ENCODE measurements around the gene TOGARAM2.

TOGARAM2 gene

DNA sequence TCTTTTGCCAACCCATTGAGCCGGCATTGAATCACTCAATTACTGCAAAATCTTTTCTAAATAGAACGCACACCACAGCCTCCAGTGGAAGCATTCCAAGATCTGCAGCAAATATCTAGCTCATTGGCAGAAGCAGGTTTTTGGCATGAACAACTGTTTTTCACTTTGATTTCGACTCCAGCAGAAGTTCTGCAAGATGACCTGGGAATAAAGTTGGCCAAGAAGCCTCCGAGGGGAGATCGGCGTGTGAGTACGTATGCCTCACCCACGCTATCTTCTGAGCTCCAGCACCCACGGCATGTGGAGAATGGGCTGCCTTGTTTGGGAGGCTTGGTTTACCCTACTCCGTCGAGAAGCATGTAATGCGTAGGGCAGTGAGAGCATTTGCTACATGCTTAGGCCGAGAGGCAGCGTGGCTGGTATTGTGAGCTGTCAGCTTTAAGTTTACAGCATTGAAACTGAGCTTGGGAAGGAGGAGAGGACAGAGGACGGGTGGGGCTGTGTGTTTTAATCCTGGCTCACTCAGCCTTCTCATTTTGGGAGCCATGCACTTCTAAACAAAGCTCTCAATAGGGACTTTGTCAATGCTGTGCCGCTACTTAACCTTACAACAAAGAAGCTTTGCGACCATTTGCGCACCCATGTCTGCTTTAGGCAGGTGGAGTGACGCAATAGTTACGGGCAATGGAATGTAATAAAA, 82.7 kb downstream of the TOGARAM2 start:
- TF ChIP-seq EP300 (IDR thresholded peaks at IDR 0.05; ENCODE audit: borderline replicate concordance) = no peak
- TF ChIP-seq CEBPB (IDR thresholded peaks at IDR 0.05) = peak; percentile 80
- TF ChIP-seq RAD21 (IDR thresholded peaks at IDR 0.05; ENCODE audit: low read depth) = no peak

DNA sequence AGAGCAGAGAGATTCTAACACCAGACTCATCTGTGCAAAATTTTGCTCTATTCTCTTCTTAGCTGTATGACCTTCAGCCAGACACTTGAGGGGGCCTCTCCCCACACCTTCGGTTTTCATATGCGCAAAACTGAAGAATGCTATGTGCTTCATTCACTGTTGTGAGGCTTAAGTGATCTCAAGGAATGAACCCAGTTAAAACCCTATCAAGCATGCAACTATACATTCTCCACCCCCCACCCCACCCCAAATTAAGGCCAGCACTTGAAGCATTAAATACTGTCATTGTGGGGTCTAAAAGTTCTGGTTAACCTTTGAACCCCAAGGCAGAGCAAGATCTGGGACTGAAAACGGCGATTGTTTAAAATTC, 83.2 kb downstream of the TOGARAM2 start:
- TF ChIP-seq CREB1 (IDR thresholded peaks at IDR 0.05; ENCODE audit: low read depth) (no peak), EP300 (IDR thresholded peaks at IDR 0.05; ENCODE audit: borderline replicate concordance) (no peak), TCF12 (IDR thresholded peaks at IDR 0.05; ENCODE audit: low read depth) (no peak), EGR1 (IDR thresholded peaks at IDR 0.05) (no peak), NFIC (IDR thresholded peaks at IDR 0.05) (no peak), YY1 (IDR thresholded peaks at IDR 0.05; ENCODE audit: low read depth) (no peak), RAD21 (IDR thresholded peaks at IDR 0.05; ENCODE audit: low read depth) (no peak), TAF1 (IDR thresholded peaks at IDR 0.05; ENCODE audit: low read depth) (no peak), TEAD4 (IDR thresholded peaks at IDR 0.05) (no peak)
- TF ChIP-seq, protein P1, sequence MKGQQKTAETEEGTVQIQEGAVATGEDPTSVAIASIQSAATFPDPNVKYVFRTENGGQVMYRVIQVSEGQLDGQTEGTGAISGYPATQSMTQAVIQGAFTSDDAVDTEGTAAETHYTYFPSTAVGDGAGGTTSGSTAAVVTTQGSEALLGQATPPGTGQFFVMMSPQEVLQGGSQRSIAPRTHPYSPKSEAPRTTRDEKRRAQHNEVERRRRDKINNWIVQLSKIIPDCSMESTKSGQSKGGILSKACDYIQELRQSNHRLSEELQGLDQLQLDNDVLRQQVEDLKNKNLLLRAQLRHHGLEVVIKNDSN (IDR thresholded peaks at IDR 0.05) = no peak
- TF ChIP-seq, protein P2, sequence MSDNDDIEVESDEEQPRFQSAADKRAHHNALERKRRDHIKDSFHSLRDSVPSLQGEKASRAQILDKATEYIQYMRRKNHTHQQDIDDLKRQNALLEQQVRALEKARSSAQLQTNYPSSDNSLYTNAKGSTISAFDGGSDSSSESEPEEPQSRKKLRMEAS (IDR thresholded peaks at IDR 0.05) = no peak
- TF ChIP-seq, protein P3, sequence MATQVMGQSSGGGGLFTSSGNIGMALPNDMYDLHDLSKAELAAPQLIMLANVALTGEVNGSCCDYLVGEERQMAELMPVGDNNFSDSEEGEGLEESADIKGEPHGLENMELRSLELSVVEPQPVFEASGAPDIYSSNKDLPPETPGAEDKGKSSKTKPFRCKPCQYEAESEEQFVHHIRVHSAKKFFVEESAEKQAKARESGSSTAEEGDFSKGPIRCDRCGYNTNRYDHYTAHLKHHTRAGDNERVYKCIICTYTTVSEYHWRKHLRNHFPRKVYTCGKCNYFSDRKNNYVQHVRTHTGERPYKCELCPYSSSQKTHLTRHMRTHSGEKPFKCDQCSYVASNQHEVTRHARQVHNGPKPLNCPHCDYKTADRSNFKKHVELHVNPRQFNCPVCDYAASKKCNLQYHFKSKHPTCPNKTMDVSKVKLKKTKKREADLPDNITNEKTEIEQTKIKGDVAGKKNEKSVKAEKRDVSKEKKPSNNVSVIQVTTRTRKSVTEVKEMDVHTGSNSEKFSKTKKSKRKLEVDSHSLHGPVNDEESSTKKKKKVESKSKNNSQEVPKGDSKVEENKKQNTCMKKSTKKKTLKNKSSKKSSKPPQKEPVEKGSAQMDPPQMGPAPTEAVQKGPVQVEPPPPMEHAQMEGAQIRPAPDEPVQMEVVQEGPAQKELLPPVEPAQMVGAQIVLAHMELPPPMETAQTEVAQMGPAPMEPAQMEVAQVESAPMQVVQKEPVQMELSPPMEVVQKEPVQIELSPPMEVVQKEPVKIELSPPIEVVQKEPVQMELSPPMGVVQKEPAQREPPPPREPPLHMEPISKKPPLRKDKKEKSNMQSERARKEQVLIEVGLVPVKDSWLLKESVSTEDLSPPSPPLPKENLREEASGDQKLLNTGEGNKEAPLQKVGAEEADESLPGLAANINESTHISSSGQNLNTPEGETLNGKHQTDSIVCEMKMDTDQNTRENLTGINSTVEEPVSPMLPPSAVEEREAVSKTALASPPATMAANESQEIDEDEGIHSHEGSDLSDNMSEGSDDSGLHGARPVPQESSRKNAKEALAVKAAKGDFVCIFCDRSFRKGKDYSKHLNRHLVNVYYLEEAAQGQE (IDR thresholded peaks at IDR 0.05; ENCODE audit: low read depth) = no peak

DNA sequence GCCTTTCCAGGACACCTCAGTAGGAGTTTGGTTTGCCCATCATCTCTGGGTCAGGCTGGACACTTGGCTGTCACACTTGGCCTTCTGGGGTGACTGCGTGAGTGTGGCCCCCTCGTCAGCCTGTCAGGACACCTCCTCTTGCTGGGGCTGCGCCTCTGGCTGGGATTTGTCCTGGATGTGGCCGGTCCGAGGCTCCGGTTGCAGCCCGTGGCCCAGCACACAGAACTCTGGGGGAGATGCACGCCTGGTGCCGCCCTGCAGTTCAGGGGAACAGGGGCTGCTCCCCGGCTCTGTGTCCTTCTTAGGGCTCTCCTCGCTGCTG, 83.6 kb downstream of the TOGARAM2 start:
- TF ChIP-seq TAF1 (IDR thresholded peaks at IDR 0.05; ENCODE audit: low read depth) (no peak), YY1 (IDR thresholded peaks at IDR 0.05; ENCODE audit: low read depth) (no peak), TEAD4 (IDR thresholded peaks at IDR 0.05) (no peak), TCF12 (IDR thresholded peaks at IDR 0.05; ENCODE audit: low read depth) (no peak), EP300 (IDR thresholded peaks at IDR 0.05; ENCODE audit: borderline replicate concordance) (no peak), EGR1 (IDR thresholded peaks at IDR 0.05) (no peak), CREB1 (IDR thresholded peaks at IDR 0.05; ENCODE audit: low read depth) (no peak), ZBTB7A (IDR thresholded peaks at IDR 0.05; ENCODE audit: low read depth) (no peak), FOXM1 (IDR thresholded peaks at IDR 0.05; ENCODE audit: borderline replicate concordance, low read depth) (no peak), NFIC (IDR thresholded peaks at IDR 0.05) (no peak), CEBPB (IDR thresholded peaks at IDR 0.05) (no peak), RAD21 (IDR thresholded peaks at IDR 0.05; ENCODE audit: low read depth) (no peak)
- TF ChIP-seq, protein P3 (IDR thresholded peaks at IDR 0.05; ENCODE audit: low read depth) = no peak
- TF ChIP-seq, protein P1 (IDR thresholded peaks at IDR 0.05) = no peak
- TF ChIP-seq, protein P2 (IDR thresholded peaks at IDR 0.05) = no peak

DNA sequence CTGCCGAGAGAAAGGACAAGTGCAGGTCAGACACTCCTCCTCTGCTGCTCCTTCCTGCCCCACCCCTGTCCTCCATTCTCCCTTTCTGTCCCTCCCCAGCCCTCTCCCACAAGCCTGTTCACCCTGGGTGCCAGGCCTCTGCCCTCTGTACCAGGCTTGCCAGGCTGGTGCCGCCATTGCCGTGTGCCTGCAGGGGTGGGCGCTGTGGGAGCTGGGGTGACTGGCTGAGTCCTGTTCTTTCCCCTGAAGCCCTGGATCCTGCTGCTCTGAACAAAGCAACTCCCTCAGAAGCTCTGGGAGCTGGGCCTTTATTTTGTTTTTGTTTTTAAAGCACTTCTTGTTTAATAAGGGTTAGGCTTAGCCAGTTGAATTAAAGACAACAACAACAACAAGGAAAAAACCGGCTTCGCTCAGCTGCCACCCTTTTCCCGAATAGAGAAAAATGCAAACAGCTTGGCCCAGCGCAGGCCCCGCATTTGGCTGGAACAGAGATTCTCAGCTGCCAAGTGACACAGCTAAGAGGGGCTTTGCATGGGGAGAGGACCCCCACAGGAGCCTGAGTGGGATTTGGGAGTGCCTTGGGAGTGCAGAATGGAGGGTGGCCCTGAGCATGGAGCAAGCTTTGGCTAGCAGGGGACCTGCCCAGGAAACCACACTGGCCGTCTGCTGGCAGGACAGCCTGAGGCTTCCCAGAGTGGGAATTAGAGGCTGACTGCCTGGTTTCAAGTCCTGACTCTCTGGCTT, 84.1 kb downstream of the TOGARAM2 start:
- TF ChIP-seq TAF1 (IDR thresholded peaks at IDR 0.05; ENCODE audit: low read depth) (no peak), TEAD4 (IDR thresholded peaks at IDR 0.05) (no peak), EP300 (IDR thresholded peaks at IDR 0.05; ENCODE audit: borderline replicate concordance) (no peak), RAD21 (IDR thresholded peaks at IDR 0.05; ENCODE audit: low read depth) (no peak), FOXM1 (IDR thresholded peaks at IDR 0.05; ENCODE audit: borderline replicate concordance, low read depth) (no peak), ZBTB7A (IDR thresholded peaks at IDR 0.05; ENCODE audit: low read depth) (no peak), CREB1 (IDR thresholded peaks at IDR 0.05; ENCODE audit: low read depth) (no peak), CEBPB (IDR thresholded peaks at IDR 0.05) (no peak), YY1 (IDR thresholded peaks at IDR 0.05; ENCODE audit: low read depth) (no peak), NFIC (IDR thresholded peaks at IDR 0.05) (no peak), EGR1 (IDR thresholded peaks at IDR 0.05) (no peak), TCF12 (IDR thresholded peaks at IDR 0.05; ENCODE audit: low read depth) (no peak)
- TF ChIP-seq, protein P2 (IDR thresholded peaks at IDR 0.05) = no peak
- TF ChIP-seq, protein P3 (IDR thresholded peaks at IDR 0.05; ENCODE audit: low read depth) = no peak
- TF ChIP-seq, protein P1 (IDR thresholded peaks at IDR 0.05) = no peak
